Fibroblast of skin of back (primary cell): Measurements from ENCODE around the gene DNTT.
A peak's percentile ranks its signal among the peaks of the same experiment; 100 is the strongest.
"Not testable (repeated sequence)": the region's sequence is repeated elsewhere in the genome, so short reads cannot be mapped to it uniquely, and the experiment has no call there.

Experiments used
- DNase-seq: peaks from one replicate; pipeline ENCODE4 v3.0.0-alpha.2; 2013

Gene DNTT

DNA sequence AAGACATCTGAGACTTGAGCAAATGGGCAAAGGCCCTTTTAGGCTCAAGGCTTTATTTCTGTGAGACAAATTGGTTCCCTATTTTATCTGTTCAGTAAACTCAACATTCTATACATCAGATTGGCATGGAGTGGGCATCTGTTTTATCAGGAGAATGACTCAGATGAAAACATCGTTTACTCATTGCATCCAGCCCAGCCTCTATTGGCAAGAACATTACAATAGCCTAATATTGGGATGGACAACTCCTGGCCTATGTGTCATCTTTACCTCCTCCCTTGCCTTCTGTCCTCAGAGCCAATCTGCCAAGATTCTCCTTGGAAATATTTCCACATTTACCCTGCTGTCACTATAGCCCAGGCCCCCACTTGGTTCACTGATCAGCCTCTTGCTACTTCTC, 27.4 kb upstream of the DNTT start:
- DNase-seq, result no peak

- no peak for DNase-seq
Measured at GRCh38 chr10:96279191-96279641, 25.0 kb upstream of the DNTT start.

GRCh38 chr10:96280859-96281258, 23.4 kb upstream of the DNTT start:
- DNase-seq, result no peak

DNA sequence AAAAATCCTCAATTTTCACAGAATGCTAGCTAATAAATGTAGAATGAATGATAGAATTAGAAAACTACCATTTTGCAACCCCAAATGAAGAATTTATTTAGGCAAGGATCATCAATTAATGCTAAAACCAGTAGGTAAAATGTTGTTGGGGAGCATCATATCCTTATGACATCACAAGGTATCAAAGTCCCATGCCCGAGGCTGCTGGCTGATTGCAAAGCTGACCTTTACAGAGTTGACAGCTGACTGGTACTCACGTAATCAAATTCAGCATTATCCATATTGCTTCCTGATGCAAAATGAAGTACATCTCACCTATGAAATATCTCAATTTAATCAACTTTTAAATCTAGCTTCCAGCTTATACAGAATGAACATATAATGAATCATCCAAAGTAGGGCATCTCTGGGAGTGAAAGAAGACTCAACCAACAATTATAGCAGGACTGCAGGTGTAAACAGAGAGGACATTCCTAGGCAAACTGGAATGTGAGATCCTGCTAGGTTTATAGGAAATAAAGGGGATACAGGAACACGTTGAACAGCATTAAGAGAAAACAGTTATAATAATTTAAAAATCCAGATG, 22.7 kb upstream of the DNTT start:
- no peak for DNase-seq

DNA sequence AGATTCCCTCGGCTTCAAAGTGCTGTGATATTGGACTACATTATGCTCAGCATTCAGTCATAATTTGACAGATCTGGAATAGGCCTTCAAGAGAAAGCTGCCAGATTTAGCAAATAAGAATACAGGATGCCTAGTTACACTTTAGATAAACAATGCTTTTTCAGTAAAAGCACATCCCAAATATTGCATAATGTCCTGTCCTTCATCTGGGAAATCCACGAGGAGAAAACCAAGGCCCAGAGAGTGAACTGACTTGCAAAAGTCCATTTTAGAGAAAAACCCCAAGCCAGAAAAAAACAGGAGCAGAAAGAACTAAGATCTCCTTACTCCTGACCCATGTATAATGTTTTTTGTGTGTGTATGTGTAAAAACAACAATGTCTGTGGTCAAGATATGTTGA, 20.9 kb upstream of the DNTT start:
- no peak for DNase-seq

DNA sequence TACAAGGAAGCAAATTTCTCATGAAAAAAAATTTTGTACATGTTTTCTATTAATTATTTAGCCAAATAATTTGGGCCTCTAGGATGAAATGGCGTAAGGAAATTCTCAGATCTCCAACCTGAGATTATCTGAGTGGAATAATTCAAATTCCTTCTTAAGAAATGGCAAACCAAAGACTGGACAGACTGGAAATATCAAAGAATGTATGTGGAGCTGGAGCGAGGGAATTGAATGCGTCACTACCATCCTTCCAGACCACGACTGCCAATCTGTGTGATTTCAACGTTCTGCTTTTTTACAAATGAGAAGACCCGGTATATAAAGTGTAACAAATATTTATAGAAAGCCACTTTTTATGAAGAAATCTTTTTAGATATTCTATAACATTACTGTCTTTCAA, 20.5 kb upstream of the DNTT start:
- DNase-seq, result no peak

DNA sequence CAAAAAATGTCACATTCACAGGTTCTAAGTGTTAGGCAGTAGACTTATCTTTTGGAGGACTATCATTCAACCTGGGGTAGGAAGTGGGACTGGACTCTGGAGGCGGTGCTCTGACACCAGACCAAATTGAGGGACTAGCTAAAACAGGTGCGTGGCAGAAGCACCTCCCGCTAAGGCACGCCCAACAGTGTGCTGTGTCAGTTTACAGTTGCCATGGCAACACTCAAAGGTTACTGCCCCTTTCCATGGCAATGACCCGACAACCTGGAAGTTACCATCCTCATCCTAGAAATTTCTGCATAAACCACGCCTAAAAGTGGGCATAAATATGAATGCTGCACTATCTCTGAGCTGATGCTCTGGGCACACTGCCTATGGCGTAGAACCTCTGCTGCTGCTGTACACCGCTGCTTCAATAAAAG, 18.9 kb upstream of the DNTT start:
- DNase-seq, result no peak

- DNase-seq, result no peak
Measured at GRCh38 chr10:96287392-96288105, 16.7 kb upstream of the DNTT start.

DNA sequence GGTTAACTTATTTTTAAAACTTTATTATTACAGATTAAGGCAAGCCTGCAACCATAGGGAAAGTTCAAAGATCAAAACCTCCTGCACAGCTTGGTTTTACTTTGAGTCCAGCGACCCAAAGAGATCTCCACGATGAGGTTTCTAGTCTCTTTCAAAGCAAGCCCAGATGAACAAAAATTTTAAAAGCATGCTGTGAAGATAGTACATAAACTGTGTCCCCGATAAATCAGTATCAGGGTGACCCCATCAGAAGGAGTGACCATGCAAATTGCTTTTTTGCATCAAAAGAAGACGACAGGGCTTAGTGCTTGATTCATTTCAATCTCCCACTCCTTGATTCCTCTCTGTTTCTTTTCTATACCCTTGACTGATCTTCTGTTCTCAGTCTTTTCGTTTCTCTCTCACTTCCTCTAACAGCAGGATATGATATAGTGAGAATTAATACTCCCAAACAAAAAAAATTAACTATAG, 16.0 kb upstream of the DNTT start:
- no peak for DNase-seq

- no peak for DNase-seq
Measured at GRCh38 chr10:96289218-96289910, 14.9 kb upstream of the DNTT start.

DNA sequence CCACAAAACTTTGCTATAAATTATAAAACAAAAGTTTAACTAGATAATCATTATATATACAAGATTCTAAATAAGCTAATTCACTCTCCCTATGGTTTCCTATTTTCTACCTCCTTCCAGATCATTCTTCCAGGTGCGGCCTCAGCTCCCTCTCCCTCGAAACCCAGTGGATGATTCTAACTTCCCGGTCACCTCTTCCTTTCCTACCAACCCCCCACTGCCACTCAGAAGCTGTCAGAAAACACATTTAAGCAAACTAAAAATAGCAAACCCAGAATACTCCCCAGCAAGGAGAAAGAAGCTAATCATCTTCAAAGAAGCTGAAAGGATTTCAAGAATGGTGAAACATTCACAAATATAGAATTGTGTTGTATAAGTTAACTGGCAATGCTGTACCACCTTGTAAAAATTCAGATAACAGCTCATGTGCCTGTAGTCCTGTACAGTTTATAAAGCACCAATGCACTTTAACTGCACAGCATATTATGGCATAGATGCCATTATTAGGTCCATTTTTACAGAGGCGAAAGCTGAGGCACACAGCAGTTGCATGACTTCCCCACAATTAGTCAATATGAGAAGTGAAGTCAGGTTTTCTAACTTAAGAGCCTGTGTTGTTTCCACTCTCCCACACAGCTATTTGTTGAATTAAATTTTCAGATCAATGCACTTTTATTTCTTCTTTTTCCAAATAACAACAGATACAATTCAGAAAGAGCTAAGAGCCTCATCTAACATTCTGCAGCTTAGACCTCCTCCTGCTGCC, 13.7 kb upstream of the DNTT start:
- DNase-seq, result no peak

DNA sequence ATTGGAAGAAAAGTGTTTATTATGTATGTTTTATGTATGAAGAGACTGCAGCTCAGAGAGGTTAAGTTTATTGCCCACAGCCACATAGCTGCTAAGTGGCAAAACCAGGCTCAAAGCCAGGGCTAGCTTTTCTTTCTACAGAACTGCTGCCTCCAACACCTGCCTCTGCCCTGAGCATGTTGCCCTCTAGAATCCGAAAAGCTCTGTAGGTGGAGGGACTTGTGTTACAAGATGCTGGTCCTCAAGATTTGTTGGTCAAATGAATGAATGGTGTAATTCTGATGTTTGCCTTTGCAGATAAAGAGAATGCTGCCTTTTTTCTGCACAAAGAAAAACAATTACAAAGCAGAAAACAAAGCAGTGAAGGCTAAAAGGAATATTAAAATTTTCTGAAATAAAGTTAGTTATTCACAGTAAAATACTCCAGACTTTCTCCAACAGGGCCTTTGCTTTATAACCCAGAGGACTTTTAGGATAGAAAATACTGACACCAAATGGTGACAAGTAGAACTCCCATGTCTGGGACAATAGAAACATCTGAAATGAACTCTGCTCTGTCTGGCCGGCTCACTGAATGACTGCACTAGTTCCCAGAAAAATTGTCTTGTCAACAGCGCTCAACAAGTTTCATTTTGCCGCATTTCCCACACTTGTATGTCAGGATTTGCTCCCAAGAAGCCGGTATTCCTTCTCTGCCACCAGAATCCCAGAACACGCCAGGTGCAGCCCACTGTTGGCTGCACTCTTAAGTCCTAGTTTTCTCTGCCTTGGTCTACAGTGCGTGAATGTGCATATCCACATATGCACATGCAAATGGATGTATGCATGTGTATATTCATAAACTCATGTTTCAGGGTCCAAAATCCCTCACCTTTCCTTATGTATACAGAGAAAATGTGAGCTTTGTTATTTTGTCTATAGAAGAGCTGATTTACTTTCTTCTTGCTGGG, 11.0 kb upstream of the DNTT start:
- peak; percentile 46 for DNase-seq

GRCh38 chr10:96295475-96295874, 8.8 kb upstream of the DNTT start:
- DNase-seq, result no peak

- DNase-seq, result no peak
Measured at GRCh38 chr10:96297486-96297885, 6.7 kb upstream of the DNTT start.

DNA sequence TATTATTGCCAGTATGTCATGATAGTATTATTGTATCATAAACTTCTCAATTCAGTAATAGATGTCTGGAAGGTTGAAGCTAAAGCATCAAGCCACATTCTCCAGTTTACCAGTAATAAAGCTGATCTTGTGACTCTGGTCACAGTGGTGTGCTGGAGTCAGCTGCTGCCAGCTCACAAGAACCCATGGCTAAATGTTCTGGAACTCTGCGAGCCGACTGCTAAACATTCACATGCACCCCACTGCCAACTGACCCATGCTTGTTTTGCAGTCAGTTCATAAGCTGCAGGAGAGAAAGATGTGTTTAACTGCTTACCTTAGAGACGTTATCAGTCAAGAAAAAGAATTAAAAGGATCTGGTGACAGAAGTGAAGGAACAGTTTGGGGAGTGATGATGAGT, 5.9 kb upstream of the DNTT start:
- DNase-seq, result no peak

DNA sequence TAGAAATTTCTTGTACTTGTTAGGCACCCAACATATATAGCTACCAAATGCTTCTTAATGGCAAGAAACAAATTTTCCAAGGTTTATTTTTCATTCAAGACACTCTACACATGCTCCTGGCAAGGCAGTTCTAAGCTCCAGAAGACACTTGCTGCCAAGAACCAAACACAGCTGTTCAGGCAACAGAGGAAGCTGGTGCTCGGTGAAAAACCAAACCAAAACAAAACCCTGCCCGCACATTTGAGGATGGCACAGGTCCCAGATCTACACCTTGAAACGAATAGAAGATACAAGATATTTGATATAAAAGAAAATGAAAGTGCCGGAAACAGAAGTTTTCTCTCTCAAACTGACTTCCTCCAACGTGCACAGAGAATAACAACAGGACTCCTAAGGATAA, 4.9 kb upstream of the DNTT start:
- DNase-seq, result no peak

DNA sequence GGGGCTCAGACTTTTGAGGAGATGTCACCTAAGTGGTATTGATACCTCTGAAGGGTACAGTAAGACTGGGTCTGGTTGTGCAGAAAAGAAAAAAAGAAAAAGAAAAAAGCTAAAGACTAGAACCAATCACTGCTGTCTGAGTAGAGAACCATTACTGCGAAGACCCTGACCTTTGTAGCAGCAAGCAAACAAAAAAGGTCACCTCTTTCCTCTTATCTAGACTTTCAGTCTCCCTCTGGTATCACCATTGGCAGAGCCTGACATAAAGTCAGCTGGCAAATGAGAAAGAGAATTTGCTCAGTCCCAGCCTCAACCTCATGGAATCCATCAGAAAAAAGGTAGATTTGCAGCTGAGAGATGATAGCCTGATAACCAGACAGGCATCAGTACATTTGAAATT, 2.6 kb upstream of the DNTT start:
- DNase-seq, result no peak

- DNase-seq, result no peak
Measured at GRCh38 chr10:96305019-96305418, 785 bp downstream of the DNTT start.

DNA sequence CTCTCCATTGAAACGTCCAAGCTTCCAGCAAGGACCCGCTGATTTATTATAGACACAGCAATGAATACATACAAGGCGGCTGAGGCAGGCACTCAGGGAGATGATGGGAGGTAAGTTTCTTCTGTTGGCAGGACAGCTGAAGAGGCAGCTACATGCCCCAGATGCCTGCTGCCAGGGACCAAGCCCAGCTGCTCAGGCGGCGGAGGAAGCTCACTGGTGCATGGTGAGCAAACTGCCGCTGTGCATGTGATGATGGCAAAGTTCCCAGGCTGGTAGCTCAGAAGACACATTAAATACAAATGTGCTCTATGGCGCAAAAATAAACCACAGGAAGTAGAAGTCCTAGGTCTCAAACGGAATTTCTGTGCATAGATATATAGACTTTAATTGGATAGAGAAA, 2.3 kb downstream of the DNTT start:
- DNase-seq, result no peak

GRCh38 chr10:96308854-96309253, 4.6 kb downstream of the DNTT start:
- DNase-seq, result not testable (repeated sequence)

GRCh38 chr10:96309628-96310320, 5.5 kb downstream of the DNTT start:
- DNase-seq, result no peak
